HG03442 (cell line): ENCODE data around the gene UPP2.

ENCODE experiments used
- ATAC-seq: cut with Tn5 transposase; IDR thresholded peaks from one replicate; pipeline ENCODE4 v1.9.1; 2021; ENCODE audit warnings: mild to moderate bottlenecking, moderate library complexity; ENCODE audit not compliant: unreplicated experiment

Gene UPP2

DNA sequence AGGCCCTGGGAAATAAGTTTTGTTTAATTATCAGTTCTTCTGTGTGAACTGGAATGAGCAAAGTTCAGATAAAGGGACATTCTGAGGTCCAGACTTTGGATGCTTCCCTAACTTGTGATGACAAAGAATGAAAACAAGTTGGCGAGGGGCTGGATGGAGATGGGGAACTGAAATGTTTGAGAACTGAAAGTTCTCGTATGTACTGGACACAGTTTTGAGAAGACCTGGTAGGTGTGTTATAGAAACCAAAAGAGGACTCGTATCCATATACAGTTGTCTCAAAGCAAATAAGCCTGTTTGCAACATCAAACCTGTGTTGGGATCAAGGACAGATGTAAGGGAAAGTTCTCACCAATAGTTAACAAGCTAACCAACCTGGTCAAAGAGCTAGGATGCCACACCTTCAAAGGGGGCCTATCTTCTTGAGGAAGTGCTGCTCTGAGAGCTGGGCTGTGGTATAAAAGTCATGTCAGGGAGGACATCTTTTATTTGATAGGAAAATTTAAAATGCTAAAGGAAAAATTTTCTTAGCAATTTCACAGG is at the start of gene UPP2:
TSS of gene UPP2 (plus strand) at position 493 of the 543 bp plus-strand sequence. CDS start 188 bp downstream, outside the sequence.
- no peak for ATAC-seq

DNA sequence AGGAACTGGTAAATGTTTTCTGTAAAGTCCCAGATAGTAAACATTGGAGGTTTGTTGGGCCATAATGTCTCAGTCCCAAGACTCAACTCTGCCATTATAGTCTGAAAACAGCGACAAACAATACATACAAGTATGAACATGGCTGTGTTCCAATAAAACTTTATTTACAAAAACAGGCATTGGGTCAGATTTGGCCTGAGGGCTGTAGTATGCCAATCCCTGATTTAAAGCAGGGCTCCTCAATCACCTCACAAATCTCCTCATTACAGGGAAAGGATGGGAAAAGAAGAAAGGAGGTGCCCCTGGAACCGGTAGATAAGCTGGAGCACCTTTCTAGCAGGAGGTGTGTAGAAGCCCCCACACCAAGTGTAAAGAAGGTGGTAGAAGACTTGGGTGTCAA is 48.9 kb upstream of the UPP2 start:
- no peak for ATAC-seq

DNA sequence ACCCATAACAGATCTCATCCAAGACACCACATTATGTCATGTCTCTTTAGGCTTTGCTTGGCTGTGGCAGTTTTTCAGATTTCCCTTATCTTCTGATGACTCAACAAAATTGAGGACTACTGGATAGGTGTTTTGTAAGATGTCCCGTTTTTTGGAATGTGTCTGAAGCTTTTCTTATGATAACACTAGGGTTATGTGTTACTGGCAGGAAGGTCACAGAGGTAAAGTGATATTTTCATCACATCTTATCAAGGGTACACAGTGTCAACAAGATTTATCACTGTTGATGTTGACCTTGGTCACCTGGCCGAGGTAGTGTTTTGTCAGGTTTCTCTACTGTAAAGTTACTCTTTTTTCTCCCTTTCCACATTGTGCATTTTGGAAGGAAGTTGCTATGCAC is 44.8 kb upstream of the UPP2 start:
- no peak for ATAC-seq

DNA sequence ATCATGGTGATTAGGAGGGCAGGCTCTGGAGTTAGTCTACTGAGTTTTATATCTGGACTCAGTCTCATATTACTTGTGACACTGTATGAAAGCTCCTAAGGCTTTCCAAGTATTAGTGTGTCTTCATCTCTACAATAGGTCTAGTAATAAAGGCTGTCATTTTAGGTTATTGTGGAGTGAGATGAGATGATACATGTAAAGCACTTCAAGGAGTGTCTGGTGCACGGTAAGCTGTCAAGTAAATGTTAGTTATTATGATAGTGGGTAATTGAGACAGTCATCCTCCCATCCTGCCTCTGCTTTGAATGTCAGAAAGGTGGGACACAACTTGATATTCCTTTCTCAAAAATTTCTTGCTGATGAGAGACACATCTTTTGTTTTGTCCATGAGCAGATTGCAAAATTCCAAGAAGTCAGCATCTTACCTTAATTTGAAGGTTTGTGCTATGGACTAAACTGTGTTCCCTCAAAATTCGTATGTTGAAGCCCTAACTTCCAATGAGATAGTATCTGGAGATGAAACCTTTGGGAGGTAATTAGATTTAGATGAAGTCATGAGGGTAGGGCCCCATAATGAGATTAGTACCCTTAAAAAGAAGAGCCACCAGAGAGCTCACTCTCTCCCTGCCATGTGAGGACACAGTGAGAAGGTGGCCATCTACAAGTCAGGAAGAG is 41.4 kb upstream of the UPP2 start:
- ATAC-seq, result no peak

DNA sequence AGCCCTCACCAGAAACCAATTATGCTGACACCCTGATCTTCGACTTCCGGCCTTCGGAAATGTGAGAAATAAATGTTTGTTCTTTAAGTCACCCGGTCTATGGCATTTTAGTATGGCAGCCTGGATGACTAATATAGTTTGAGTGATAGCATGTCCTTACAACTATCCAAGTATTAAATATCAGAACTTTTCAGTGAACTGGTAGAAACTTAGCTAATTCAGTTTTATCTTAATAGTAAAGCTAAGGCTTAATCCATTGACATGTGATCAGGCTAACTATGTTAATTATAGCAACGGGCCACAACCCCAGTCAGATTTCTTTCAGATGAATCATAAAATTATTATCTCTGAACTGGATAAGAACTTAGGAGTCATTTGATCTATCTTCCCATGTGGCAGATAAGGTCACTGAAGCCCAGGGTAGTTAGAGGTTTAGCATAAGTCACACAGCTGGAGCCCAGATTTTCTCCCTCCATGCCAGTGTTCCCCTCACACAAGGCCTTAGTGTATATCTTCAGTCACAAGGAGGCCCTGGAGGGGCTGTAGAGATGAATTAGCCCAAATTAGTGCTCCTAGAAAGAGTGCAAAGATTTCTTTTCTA is 40.7 kb upstream of the UPP2 start:
- no peak for ATAC-seq

DNA sequence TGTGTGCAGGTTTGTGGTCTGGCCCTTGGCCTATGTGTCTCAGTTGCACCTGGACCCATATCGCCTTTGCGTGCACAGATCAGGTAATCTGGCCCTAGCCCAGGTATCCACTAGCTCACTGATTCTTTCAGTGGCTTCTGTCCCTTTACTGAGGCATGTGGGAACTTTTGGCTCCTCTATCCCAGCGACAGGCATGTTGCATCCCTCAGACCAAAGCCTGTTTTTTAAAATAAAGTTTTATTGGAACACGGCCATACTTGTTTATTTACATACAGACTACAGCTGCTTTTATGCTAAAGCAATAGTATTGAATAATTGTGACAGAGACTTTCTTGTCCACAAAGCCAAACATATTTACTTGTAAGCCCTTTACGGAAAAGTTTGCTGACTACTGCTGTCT is 39.9 kb upstream of the UPP2 start:
- ATAC-seq, result no peak

DNA sequence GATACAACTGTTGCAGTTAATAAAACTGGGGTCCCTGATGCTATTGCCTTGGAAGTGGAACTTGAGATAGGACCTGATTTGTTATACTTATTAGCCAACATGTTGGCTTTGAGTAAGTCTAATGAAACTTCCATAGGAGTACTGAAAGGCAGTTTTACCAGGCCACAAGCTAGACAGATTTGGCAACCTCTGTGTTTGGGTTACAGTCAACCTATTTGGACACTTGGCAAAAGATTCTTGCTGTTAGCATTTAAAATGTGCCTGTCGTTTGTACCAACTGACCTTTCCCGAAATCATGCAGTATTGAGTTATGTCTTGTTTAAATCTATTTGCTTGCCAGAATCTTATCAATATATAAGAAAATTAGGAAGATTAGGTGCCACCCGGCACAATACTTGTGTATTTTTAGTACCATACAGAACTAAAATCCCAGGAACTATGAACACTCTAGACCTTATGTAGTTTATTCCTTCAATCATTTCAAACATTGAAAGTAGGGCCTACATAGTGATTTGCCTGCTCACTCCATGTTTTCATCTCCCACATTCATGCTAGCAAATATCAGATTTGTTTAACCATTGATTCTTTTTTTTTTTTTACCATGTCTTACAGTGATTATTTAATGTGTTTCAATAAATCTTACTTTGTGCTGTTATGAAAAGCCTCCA is 35.5 kb upstream of the UPP2 start:
- ATAC-seq, result no peak

DNA sequence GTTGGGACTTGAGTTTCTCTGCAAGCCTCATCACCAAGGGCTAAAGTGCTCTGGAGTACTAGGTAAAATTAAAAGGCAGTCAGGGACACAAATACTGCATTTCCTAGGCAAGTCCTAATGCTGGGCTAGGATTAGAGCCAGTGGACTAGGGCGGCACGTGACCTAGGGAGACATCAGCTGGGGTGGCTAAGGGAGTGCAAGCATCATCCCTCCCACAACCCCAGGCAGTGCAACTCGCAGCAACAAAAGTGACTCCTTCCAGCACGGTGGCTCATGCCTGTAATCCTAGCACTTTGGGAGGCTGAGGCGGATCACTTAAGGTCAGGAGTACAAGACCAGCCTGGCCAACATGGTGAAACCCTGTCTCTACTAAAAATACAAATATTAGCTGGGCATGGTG is 30.7 kb upstream of the UPP2 start:
- no peak for ATAC-seq

DNA sequence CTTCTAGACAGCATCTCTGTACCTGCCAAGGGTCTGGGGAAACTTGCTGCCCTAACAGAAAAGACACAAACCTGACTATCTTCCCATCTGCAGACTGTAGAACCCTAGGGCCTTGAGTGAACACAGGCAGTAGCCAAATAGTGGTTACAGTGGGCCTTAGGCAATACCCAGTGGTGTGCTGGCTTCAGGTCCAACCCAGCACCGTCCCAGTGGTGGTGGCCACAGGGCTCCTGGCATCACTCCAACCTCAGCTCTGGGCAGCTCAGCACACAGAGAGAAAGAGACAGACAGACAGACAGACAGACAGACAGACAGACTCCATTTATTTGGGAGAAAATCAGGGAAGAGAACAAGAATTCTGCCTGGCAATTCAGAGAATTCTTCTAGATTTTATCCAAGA is 29.3 kb upstream of the UPP2 start:
- ATAC-seq, result no peak

DNA sequence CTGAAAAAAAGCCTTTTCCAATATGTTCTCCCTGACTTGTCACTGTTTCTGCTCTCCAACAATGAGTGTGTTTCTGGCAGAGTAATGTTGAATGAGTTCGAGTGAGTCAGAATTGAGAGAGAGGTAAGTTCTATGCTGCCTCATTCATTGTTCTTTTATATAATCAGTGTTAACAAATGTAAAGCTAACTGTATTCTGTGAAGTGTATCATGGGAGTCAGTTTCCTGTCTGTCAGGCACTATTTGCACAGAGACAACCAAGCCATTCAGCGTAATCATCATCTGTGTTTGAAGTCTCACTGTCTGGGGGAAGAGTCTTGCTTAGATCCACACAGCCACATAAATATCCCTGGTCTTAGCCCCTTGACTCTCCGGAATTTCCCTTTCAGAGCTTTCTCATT is 22.0 kb upstream of the UPP2 start:
- ATAC-seq, result no peak

DNA sequence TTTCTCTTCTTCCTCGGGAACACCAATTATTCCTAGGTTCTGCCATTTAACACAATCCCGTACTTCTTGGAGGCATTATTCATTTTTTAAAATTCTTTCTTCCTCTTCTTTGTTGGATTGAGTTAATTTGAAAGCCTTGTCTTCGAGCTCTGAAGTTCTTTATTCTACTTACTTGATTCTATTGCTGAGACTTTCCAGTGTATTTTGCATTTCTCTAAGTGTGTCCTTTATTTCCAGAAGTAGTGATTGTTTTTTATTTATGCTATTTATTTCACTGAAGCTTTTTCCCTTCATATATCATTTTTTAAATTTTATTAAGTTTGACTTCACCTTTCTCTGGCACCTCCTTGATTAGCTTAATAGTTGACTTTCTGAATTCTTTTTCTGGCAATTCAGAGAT is 13.6 kb upstream of the UPP2 start:
- no peak for ATAC-seq

DNA sequence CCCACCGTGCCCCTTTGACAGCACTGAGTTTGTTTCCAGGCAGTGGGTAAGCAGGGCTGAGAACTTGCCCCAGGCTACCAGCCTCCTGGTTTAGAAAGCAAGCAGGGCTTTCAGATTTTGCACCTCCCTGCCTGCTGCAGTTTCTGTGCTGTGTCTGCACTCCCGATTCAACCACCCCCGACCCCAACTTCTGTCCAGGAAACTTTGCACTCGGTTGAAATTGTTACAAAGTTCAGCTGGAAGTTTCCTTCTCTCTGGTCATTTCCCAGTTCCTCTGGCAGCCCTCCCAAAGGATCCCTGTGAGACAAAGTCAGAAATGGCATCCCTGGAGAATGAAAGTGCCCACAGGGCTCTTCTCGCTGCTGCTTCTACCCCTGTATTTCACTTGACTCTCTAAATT is 12.4 kb upstream of the UPP2 start:
- ATAC-seq, result no peak

DNA sequence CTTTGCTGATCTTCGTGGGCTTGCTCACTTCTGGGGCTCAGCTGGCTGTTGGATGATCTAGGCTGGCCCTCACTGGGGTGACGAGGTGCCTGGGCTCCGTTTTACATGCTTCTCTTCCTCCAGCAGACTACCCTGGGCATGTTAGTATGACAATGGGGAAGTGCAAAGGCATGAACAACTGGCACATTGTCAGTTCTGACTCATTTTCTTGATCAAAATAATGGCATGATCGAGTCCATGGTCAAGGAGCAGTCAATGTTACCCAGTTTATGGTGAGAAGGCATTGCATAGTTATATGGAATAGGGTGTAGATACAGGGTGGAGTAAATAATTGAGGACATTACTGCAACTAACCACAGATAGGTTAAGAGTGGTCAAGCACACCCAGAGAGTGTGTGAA is 10.0 kb upstream of the UPP2 start:
- no peak for ATAC-seq

DNA sequence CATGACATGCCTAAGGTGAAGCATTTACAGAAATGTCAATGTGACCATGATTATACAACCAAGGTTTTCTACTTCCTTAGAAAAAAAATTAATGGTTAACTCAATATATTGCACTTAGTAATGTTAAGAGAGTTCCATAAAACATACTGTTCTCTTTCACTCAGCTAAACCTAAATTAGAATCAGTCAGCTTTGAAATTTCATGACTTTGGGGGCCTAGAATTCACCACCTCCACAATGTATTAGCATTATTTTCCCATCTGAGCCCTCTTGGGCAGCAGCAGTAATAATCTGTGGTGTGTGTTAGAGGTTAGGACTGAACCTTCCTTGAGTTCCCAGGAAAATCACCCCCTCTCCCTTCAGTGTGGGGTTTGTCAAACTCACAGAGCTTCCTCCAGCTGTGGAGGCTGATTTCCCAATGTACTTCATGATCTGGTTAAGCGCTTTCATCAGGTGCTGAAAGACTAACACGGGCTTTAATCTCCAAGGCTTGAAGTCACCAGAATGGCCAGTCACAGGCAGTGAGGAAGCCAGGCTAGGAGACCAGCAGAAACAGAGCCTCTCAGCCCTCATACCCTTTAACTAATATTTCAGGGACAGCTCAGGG is 7.1 kb upstream of the UPP2 start:
- ATAC-seq, result no peak

DNA sequence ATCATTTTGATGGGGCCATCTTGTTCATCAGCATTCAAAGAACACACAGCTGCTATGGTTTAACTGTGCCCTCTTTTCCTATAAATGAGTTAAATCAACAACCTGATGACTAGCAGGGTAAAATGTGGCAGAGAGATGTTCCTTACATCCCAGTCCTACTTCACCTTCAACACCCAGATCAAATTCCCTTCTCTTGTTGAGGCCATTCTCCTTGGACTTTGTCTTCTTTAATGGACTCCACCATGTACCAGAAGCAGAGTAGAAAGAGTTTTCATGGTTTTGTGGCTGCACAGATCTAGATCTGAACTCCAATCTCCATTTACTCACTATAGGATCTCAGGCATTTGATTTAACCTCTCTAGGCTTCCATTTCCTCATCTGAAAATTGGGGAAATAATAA is 6.4 kb upstream of the UPP2 start:
- ATAC-seq, result no peak

DNA sequence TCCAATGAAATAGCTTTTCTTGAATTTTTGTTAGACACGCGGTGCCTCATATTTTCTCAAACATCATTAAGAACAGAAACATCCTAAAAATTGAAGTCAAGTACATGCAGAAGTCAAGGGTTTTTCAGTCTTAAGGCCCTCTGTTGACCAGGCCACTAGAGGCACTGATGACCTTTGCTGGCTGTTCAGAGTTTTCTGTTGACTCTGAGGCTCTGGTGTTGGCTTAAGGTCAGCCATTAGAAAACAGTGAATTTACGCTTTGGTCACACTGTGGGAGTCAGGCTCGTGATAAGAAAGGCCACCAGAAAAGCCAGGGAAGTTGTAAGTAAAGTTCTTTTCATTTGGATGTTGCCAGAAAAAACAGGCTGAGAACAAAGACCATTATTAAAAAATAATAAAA is 5.8 kb upstream of the UPP2 start:
- ATAC-seq, result no peak

DNA sequence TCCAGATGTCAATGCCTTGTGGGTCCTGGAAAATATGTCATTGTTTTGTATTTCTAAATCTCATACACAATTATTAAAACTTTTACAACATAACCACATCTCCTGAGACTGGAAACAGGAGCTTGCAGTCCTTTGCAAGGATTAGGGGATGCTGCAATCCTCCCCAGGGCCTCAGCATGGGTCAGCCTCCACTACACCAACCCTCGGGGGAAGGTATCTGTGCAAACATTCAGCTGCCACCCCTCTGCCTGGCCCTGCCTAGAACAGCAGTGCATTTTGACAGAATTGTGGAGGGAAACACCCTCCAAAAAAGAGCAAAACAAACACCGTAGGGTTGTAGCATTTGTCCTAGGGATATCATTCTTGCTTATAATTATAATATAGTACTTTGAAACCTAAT is 4.2 kb upstream of the UPP2 start:
- no peak for ATAC-seq

DNA sequence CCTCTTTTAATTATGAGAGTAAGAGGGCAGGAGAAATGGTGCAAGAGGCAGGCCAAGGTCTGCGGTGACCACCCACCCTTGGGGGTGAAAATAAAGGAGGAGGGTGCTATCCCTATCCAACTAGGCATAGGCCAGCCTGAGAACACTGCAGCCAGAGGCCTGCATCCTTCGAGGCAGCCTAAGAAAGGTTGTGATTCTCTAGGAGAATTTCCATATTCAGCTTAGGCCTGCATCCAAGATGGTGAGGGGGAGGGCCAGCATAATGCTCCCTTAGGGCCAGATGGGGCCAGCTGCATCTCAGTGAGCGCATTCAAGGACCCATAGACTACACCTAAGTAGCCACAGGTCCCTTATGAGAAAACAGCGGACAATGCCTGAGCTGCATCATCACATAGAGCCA is 3.5 kb upstream of the UPP2 start:
- no peak for ATAC-seq

DNA sequence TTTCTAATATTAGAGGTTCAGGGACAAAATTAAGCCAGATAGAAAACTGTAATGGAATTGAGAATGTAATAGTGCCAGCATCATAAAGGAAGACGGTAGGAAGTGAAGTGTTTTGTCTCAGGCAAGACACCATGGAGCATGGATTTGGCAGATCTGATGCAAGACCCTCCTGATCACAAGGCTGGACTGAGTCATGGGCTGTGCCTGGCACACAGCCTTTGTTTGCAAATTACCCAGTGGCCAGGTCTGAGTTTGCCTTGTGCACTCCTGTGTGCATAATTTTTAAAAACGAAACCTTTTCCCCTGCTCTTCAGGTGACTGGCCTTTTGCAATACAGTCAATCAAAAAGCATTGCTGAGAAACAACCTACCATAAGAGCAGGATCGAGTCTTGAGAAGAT is 2.0 kb upstream of the UPP2 start:
- no peak for ATAC-seq

DNA sequence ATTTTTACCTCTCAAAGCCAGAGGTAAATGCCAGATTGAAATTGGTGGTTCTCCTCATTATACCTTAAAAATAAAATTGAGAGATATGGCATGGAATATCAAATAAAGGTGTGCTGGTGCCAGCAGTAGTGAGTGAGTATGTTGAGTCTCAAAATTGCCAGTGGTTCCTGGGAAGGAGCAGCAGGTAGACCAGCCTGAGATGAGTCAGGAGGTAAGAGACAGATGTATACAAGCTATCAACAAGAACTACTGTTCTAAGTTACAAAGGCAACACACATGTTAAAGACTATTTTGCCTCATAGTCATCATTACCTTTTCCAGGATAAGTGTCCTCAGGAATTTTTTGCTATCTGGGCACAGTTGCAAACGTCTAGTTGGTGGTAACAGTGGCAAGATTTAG is 1.3 kb upstream of the UPP2 start:
- no peak for ATAC-seq

DNA sequence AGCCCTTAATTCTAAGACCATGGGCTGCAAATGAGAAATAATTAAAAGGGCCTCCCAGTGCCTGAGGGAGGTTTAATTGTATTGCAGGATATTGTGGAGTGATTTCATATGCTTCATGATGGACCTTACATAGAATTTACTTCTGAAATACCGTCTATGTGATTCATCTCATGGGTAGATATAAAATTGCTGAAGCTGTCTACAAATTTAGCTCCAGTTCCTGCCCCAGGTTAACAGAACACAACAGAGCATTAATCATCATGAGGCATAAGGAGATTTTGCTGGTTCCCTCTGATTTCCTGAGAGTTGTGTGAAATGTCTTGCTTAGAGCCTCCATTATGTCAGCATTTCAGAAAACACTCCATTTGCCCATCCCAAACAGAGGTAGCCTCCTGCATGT is 770 bp downstream of the UPP2 start:
- ATAC-seq, result no peak
